Endodermal cell (in vitro differentiated cells): ENCODE measurements around the gene PPP1R12B. TPM values are rescaled to one million over a fixed set of nuclear protein-coding genes. Genes with fewer than 3 reads are reported as not detected.

ENCODE experiments used
- DNase-seq: peaks from one replicate; pipeline ENCODE4 v3.0.0-alpha.2; 2017
- H3K27ac ChIP-seq: 2 replicates; pipeline ENCODE4 v1.5.1; 2013; ENCODE audit warnings: mild to moderate bottlenecking, low read depth, low read length, moderate library complexity
- H3K27me3 ChIP-seq: 2 replicates; pipeline ENCODE4 v1.6.1; 2013; ENCODE audit warnings: mild to moderate bottlenecking, low read length, moderate library complexity; ENCODE audit not compliant: insufficient read depth, control insufficient read depth, poor library complexity, severe bottlenecking
- H3K36me3 ChIP-seq: 2 replicates; pipeline ENCODE4 v1.7.0; 2013; ENCODE audit warnings: mild to moderate bottlenecking, low read length, moderate library complexity; ENCODE audit not compliant: control insufficient read depth, insufficient read depth
- H3K4me1 ChIP-seq: one replicate; pipeline ENCODE4 v1.7.0; 2013; ENCODE audit warnings: low read length; ENCODE audit not compliant: control insufficient read depth, insufficient read depth
- H3K4me3 ChIP-seq: 2 replicates; pipeline ENCODE4 v1.5.1; 2013; ENCODE audit warnings: mild to moderate bottlenecking, low read length, moderate library complexity
- H3K9ac ChIP-seq: 2 replicates; pipeline ENCODE4 v1.6.1; 2013; ENCODE audit warnings: mild to moderate bottlenecking, low read length, moderate library complexity; ENCODE audit not compliant: poor library complexity, severe bottlenecking; ENCODE audit errors: extremely low read depth
- H3K9me3 ChIP-seq: 2 replicates; pipeline ENCODE4 v1.6.1; 2013; ENCODE audit warnings: mild to moderate bottlenecking, low read length, moderate library complexity; ENCODE audit not compliant: control insufficient read depth
- H3K27ac Mint-ChIP-seq: 2 replicates; pipeline ENCODE4 v1.8.0; 2020; ENCODE audit warnings: mixed read lengths
- H3K27me3 Mint-ChIP-seq: 2 replicates; pipeline ENCODE4 v1.8.0; 2021; ENCODE audit warnings: mild to moderate bottlenecking, mixed read lengths; ENCODE audit not compliant: insufficient read depth
- H3K36me3 Mint-ChIP-seq: 2 replicates; pipeline ENCODE4 v1.8.0; 2020; ENCODE audit warnings: low read depth, mixed read lengths
- H3K4me1 Mint-ChIP-seq: 2 replicates; pipeline ENCODE4 v1.8.0; 2020; ENCODE audit warnings: mixed read lengths
- H3K4me3 Mint-ChIP-seq: 2 replicates; pipeline ENCODE4 v1.8.0; 2020; ENCODE audit warnings: mild to moderate bottlenecking, moderate library complexity, mixed read lengths
- H3K9me3 Mint-ChIP-seq: 2 replicates; pipeline ENCODE4 v1.8.0; 2020; ENCODE audit warnings: mild to moderate bottlenecking, mixed read lengths
- WGBS, 2 experiments: methylation state at CpG; one replicate each; pipeline versions ENCODE4 v1.1.5 to v1.1.7; 2013; ENCODE audit warnings: missing lambda C conversion rate in 2 of 2, mixed read lengths in 1 of 2; ENCODE audit not compliant: insufficient coverage in 1 of 2, insufficient read length in 1 of 2; 5-methylcytosine and 5-hydroxymethylcytosine counted together
- total RNA-seq, 2 donors: library from RNA; stranded (reverse); fragmentation: NEBNext Ultra II Directional in 1 of 2; extraction: Animal tissue kit (Norgen Biotek cat#: 25700) in 1 of 2; gene quantifications; 2 replicates in 1 of 2; 3 replicates in 1 of 2; pipeline ENCODE4 v1.2.1, GENCODE V29; 2021
- TF ChIP-seq, protein P1 (sequence below): fragments of 200-600 bp; sonication (generic); conservative IDR thresholded peaks from 2 replicates; pipeline ENCODE4 v1.5.0; 2021; ENCODE audit warnings: antibody characterized with exemption, mild to moderate bottlenecking

PPP1R12B gene
- total RNA-seq, 2 donors from 2014 or later: 19.2 to 20.3 TPM

DNA sequence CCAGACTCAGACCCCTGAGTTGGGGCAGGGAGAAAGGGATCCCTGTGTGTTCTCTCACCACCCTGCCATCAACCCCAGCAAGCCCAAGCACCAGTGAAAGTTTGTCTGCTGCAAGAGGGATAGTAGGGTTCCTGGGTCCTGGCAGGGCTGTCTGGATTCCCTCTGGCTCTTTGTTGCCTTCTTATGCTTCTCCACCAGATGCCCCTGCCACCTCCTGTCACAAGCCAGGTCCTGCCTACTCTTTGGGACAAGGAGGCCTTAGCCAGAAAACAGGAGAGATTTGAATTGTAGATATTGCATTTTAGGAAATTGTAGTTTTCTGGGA lies 28.5 kb upstream of the PPP1R12B start:
- H3K4me1 ChIP-seq: no peaks in the 10 kb centered on the region
- Mint-ChIP-seq H3K4me1 (no peaks in the 10 kb centered on the region), H3K4me3 (no peak overlapping the region), H3K27me3 (no peaks in the 10 kb centered on the region), H3K9me3 (no peaks in the 10 kb centered on the region), H3K36me3 (no peaks in the 10 kb centered on the region), H3K27ac (no peak overlapping the region)
- H3K4me3 ChIP-seq: no peak overlapping the region
- no peak overlapping the region for H3K27ac ChIP-seq
- TF ChIP-seq, protein P1, sequence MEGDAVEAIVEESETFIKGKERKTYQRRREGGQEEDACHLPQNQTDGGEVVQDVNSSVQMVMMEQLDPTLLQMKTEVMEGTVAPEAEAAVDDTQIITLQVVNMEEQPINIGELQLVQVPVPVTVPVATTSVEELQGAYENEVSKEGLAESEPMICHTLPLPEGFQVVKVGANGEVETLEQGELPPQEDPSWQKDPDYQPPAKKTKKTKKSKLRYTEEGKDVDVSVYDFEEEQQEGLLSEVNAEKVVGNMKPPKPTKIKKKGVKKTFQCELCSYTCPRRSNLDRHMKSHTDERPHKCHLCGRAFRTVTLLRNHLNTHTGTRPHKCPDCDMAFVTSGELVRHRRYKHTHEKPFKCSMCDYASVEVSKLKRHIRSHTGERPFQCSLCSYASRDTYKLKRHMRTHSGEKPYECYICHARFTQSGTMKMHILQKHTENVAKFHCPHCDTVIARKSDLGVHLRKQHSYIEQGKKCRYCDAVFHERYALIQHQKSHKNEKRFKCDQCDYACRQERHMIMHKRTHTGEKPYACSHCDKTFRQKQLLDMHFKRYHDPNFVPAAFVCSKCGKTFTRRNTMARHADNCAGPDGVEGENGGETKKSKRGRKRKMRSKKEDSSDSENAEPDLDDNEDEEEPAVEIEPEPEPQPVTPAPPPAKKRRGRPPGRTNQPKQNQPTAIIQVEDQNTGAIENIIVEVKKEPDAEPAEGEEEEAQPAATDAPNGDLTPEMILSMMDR: no peak
- no peak overlapping the region for H3K9ac ChIP-seq
- H3K36me3 ChIP-seq: no peaks in the 10 kb centered on the region
- H3K9me3 ChIP-seq: no peaks in the 10 kb centered on the region
- DNase-seq: no peak
- no peaks in the 10 kb centered on the region for H3K27me3 ChIP-seq

DNA sequence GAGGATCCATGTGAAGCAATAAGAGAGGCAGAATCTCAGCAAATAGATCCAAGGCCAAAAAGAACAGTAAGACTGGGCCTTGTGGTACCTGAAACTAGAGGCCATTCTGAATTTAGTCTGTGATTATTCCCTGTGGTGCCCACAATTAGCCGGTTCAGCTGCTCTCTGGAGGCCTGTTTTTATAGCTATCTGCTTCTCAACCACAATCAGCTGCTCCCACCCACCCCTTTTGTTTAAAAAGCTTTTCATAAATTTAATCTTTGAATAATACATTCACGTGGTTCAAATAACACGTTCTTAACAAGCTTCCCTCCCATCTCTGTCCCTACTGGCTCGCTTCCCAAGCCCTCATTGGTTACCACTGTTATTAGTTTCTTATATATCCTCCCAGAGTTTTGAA lies 24.8 kb upstream of the PPP1R12B start:
- WGBS, 2 experiments: 75 to 92% methylated on average over 4 of the region's 4 CpGs
- TF ChIP-seq, protein P1: no peak
- Histone ChIP-seq H3K9me3 (no peaks in the 10 kb centered on the region), H3K36me3 (no peaks in the 10 kb centered on the region), H3K27ac (no peak overlapping the region), H3K9ac (no peak overlapping the region), H3K4me3 (no peak overlapping the region), H3K27me3 (no peaks in the 10 kb centered on the region), H3K4me1 (no peaks in the 10 kb centered on the region)
- H3K36me3 Mint-ChIP-seq: no peaks in the 10 kb centered on the region
- H3K27ac Mint-ChIP-seq: no peak overlapping the region
- no peaks in the 10 kb centered on the region for H3K27me3 Mint-ChIP-seq
- no peaks in the 10 kb centered on the region for H3K4me1 Mint-ChIP-seq
- H3K9me3 Mint-ChIP-seq: no peaks in the 10 kb centered on the region
- H3K4me3 Mint-ChIP-seq: no peak overlapping the region
- DNase-seq: no peak

DNA sequence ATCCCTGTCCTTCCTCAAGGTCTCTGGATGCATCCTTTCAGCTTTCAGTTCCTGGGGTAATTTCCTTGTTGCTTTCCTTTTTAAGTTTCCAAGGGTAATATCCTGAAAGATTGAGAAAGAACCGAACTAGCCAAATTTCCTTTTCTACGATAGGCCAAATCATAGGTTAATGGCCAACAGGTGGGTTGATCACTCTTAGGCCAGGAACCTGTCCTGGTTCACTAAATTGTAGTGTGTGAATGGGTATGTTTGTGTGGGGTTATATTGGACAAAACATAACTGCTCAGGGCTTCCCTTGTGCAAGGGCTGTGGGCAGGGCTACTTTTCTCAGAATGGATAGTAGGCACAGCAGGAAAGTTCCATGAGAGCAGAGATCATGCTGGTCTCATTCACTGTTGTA lies 23.9 kb upstream of the PPP1R12B start:
- Mint-ChIP-seq H3K27me3 (no peaks in the 10 kb centered on the region), H3K4me1 (no peaks in the 10 kb centered on the region), H3K9me3 (no peaks in the 10 kb centered on the region), H3K36me3 (no peaks in the 10 kb centered on the region), H3K4me3 (no peak overlapping the region), H3K27ac (no peak overlapping the region)
- no peaks in the 10 kb centered on the region for H3K36me3 ChIP-seq
- no peak overlapping the region for H3K4me3 ChIP-seq
- TF ChIP-seq, protein P1: no peak
- no peak overlapping the region for H3K27ac ChIP-seq
- no peak for DNase-seq
- H3K27me3 ChIP-seq: no peaks in the 10 kb centered on the region
- H3K9ac ChIP-seq: no peak overlapping the region
- WGBS, 2 experiments: 92 to 97% methylated on average over 2 of the region's 2 CpGs
- H3K9me3 ChIP-seq: no peaks in the 10 kb centered on the region
- no peaks in the 10 kb centered on the region for H3K4me1 ChIP-seq
